ENCODE data around the gene ALS2CL.
A peak's percentile ranks its signal among the peaks of the same experiment; 100 is the strongest.

ALS2CL gene

GRCh38 chr3:46675843-46676567 lies 17.5 kb downstream of the ALS2CL start:
- DNase-seq = peak; percentile 56

DNA sequence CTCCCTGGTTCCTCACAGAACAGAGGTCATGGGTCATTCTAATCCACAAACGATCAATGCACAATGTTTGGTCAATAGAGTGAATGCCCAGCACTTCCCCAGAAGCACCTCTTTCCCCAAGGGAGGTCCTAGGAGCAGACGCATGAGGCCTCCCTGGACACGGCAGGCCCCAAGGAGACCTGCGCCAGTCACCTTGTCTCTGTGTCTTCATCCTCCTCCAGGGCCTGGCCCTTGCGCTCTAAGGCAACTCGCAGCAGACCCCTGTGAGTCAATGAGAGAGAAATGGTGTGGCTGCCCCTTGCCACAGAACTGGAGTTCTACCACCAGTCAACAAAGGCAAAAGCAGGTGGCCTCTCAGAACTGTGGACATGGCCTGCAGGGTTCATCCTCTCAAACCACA lies 18.1 kb downstream of the ALS2CL start:
- no peak for DNase-seq

DNA sequence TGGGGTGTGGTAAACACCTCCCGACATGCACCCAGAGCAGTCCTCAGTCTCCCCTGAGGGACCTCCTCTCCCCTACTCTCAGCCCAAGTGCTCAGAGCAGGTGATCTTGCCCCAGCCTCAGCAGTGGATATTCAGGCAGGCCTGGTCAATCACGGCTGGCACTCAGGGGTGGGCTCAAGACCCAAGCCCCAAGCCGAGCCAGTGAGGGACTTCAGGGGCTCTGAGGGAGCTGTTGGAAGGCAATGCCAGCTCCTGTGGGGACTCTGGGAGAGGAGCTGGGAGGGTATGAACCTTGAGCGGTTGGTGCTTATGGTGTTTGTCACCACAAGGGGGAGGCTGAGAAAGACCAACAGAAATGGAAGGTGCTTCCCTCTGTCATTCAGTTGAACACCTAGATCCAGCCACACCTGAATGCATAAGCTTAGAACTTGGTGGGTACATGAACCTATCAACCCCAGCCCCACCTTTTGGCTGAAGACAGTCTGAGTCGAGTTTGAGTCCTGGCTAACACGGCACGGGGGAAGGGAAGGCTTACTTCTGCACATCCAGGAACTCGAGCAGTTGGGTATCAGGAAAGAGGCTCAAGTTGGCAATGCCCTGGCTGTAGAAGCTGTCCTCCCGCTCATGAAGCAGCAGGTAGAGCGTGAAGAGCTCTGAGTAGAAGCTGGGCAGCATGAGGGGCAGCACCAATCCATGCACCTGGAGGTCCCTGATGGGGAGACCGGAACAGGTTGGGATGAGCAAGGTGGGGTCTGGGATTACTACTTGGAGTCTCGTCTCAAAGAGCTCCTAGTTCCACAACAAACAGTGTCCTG lies 19.2 kb downstream of the ALS2CL start:
- no peak for DNase-seq

GRCh38 chr3:46673151-46674030 lies 20.1 kb downstream of the ALS2CL start:
- DNase-seq = no peak

GRCh38 chr3:46672349-46672695 lies 21.2 kb downstream of the ALS2CL start:
- DNase-seq = no peak

GRCh38 chr3:46671541-46672348 lies 21.7 kb downstream of the ALS2CL start:
- DNase-seq = no peak

GRCh38 chr3:46670891-46671427 lies 22.5 kb downstream of the ALS2CL start:
- DNase-seq = no peak

DNA sequence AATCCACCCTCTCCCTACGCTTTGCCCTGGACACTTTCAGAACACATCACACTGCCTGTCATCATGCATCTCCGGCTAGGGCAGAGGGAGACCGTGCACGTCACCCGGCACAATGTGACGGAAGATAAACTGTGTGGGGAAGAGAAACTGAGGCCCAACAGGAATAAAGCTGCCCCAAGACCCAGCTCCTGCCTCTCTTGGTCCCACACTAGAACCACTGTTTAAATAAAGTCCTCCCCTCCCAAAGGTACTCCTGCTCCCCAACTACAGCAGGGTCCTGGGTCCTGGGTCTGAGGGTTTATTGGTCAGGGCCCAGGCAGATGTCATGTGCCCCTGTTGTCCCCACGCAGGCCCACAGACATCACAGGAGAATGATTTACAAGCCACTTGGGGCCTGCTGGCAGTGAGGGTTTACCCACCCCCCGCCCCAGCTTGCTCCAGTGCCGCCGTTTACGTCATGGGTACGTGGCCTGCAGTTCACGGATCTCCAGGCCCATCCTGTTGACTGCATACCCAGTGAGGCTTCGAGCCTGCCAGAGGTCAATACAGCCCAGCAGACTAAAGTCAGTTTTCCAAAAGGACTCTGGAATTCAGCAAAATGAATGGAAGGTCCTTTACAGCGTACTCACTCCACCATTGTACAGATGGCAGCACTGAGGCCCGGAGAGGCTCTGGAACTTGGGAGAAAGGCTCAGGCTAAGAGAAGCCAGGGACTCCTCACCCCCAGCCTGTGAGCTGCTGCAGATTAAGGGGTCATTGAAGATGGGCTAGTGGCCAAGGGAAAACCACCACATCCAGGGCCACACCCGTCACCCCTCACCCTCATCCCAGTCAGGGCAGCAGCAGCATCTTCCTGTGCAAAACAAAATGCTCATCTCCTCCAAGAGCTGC lies 23.2 kb downstream of the ALS2CL start:
- DNase-seq = no peak

- DNase-seq = no peak
Measured at GRCh38 chr3:46669191-46669999, 24.1 kb downstream of the ALS2CL start.

- no peak for DNase-seq
Measured at GRCh38 chr3:46668591-46668990, 24.9 kb downstream of the ALS2CL start.

GRCh38 chr3:46668116-46668515 lies 25.4 kb downstream of the ALS2CL start:
- no peak for DNase-seq

DNA sequence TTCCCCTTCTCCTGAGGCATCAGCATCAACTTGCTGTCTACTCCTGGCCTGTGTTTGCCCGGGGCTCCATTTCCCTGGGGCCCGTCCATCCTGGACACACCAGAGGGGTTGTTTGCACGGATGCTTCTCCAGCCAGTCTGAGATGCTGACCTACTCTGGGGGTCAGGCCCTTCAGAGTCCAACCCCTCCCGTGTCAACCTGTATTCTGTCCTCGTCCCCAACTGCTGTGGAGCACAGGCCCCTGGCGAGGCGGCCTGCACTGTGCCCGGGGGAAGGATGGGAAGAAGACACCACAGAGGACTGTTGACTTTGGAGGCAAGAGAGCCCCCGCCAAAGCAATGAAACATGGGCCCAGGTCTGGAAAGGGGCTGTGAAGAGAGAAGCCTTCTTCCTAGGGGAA lies 25.8 kb downstream of the ALS2CL start:
- DNase-seq = no peak

DNA sequence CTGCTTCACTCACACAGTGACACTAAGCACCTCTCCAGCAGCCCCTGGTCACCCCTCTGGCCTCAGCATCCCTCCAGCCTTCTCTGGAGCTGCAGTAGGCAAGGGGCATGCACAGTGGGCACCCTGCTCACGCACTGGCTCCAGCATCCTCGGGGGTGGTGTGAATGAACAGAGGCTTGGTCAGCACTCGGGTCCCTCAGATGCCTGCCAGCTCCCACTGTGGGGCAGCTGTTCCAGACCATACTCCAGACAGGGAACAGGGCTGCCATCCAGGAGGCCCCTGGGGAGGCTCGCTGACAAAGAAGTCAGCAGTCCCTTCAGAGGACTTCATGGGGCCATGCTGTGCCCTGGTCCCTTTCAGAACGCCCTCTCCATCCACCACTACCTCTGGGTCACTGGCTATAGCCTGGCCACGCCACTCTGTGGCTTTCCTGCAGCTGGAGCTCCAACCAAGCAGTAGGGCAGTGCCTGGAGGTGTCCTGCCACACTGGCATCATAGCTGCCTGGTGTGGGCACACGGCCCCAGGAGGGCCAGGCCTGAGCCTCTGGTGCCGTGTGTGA lies 26.3 kb downstream of the ALS2CL start:
- no peak for DNase-seq

- no peak for DNase-seq
Measured at GRCh38 chr3:46666453-46666845, 27.0 kb downstream of the ALS2CL start.

- no peak for DNase-seq
Measured at GRCh38 chr3:46665763-46666452, 27.6 kb downstream of the ALS2CL start.

- DNase-seq = no peak
Measured at GRCh38 chr3:46664971-46665762, 28.3 kb downstream of the ALS2CL start.

- no peak for DNase-seq
Measured at GRCh38 chr3:46664188-46664970, 29.1 kb downstream of the ALS2CL start.
